Endodermal cell (in vitro differentiated cells): ENCODE data around the gene DOCK8. TPM values are rescaled to one million over a fixed set of nuclear protein-coding genes. Genes with fewer than 3 reads are reported as not detected.

Source experiments
- DNase-seq: peaks from one replicate; pipeline ENCODE4 v3.0.0-alpha.2; 2017
- H3K27ac ChIP-seq: 2 replicates; pipeline ENCODE4 v1.5.1; 2013; ENCODE audit warnings: mild to moderate bottlenecking, low read depth, low read length, moderate library complexity
- H3K27me3 ChIP-seq: 2 replicates; pipeline ENCODE4 v1.6.1; 2013; ENCODE audit warnings: mild to moderate bottlenecking, low read length, moderate library complexity; ENCODE audit not compliant: insufficient read depth, control insufficient read depth, poor library complexity, severe bottlenecking
- H3K36me3 ChIP-seq: 2 replicates; pipeline ENCODE4 v1.7.0; 2013; ENCODE audit warnings: mild to moderate bottlenecking, low read length, moderate library complexity; ENCODE audit not compliant: control insufficient read depth, insufficient read depth
- H3K4me1 ChIP-seq: one replicate; pipeline ENCODE4 v1.7.0; 2013; ENCODE audit warnings: low read length; ENCODE audit not compliant: control insufficient read depth, insufficient read depth
- H3K4me3 ChIP-seq: 2 replicates; pipeline ENCODE4 v1.5.1; 2013; ENCODE audit warnings: mild to moderate bottlenecking, low read length, moderate library complexity
- H3K9ac ChIP-seq: 2 replicates; pipeline ENCODE4 v1.6.1; 2013; ENCODE audit warnings: mild to moderate bottlenecking, low read length, moderate library complexity; ENCODE audit not compliant: poor library complexity, severe bottlenecking; ENCODE audit errors: extremely low read depth
- H3K9me3 ChIP-seq: 2 replicates; pipeline ENCODE4 v1.6.1; 2013; ENCODE audit warnings: mild to moderate bottlenecking, low read length, moderate library complexity; ENCODE audit not compliant: control insufficient read depth
- H3K27ac Mint-ChIP-seq: 2 replicates; pipeline ENCODE4 v1.8.0; 2020; ENCODE audit warnings: mixed read lengths
- H3K27me3 Mint-ChIP-seq: 2 replicates; pipeline ENCODE4 v1.8.0; 2021; ENCODE audit warnings: mild to moderate bottlenecking, mixed read lengths; ENCODE audit not compliant: insufficient read depth
- H3K36me3 Mint-ChIP-seq: 2 replicates; pipeline ENCODE4 v1.8.0; 2020; ENCODE audit warnings: low read depth, mixed read lengths
- H3K4me1 Mint-ChIP-seq: 2 replicates; pipeline ENCODE4 v1.8.0; 2020; ENCODE audit warnings: mixed read lengths
- H3K4me3 Mint-ChIP-seq: 2 replicates; pipeline ENCODE4 v1.8.0; 2020; ENCODE audit warnings: mild to moderate bottlenecking, moderate library complexity, mixed read lengths
- H3K9me3 Mint-ChIP-seq: 2 replicates; pipeline ENCODE4 v1.8.0; 2020; ENCODE audit warnings: mild to moderate bottlenecking, mixed read lengths
- CTCF ChIP-seq: fragments of 200-600 bp; sonication (generic); conservative IDR thresholded peaks from 2 replicates; pipeline ENCODE4 v1.5.0; 2021; ENCODE audit warnings: antibody characterized with exemption, mild to moderate bottlenecking
- WGBS, 2 experiments: methylation state at CpG; one replicate each; pipeline versions ENCODE4 v1.1.5 to v1.1.7; 2013; ENCODE audit warnings: missing lambda C conversion rate in 2 of 2, mixed read lengths in 1 of 2; ENCODE audit not compliant: insufficient coverage in 1 of 2, insufficient read length in 1 of 2; 5-methylcytosine and 5-hydroxymethylcytosine counted together
- total RNA-seq, 2 donors: library from RNA; stranded (reverse); fragmentation: NEBNext Ultra II Directional in 1 of 2; extraction: Animal tissue kit (Norgen Biotek cat#: 25700) in 1 of 2; gene quantifications; 2 replicates in 1 of 2; 3 replicates in 1 of 2; pipeline ENCODE4 v1.2.1, GENCODE V29; 2021

The DOCK8 gene
- total RNA-seq, 2 donors from 2014 or later: 26.9 to 28.1 TPM

GRCh38 chr9:296411-296810, 81.7 kb downstream of the DOCK8 start:
- Mint-ChIP-seq H3K36me3 (peaks cover 16% of the 10 kb centered on the region), H3K9me3 (peaks cover 9% of the 10 kb centered on the region), H3K4me1 (peaks cover 8% of the 10 kb centered on the region), H3K27ac (no peak overlapping the region), H3K4me3 (no peak overlapping the region), H3K27me3 (peaks cover 3% of the 10 kb centered on the region)
- Histone ChIP-seq H3K27me3 (no peaks in the 10 kb centered on the region), H3K9me3 (peaks cover 17% of the 10 kb centered on the region), H3K4me1 (no peaks in the 10 kb centered on the region), H3K4me3 (no peak overlapping the region), H3K27ac (no peak overlapping the region), H3K9ac (no peak overlapping the region), H3K36me3 (peaks cover 8% of the 10 kb centered on the region)
- WGBS, 2 experiments: 98 to 100% methylated on average over 1 to 3 of the region's 3 CpGs
- no peak for TF ChIP-seq CTCF
- no peak for DNase-seq

- no peak overlapping the region for H3K9ac ChIP-seq
- no peak for DNase-seq
- no peaks in the 10 kb centered on the region for H3K4me1 ChIP-seq
- Mint-ChIP-seq H3K27ac (no peak overlapping the region), H3K4me3 (no peak overlapping the region), H3K9me3 (peaks cover 16% of the 10 kb centered on the region), H3K27me3 (peaks cover 3% of the 10 kb centered on the region), H3K36me3 (peaks cover 16% of the 10 kb centered on the region), H3K4me1 (peaks cover 8% of the 10 kb centered on the region)
- H3K36me3 ChIP-seq: peaks cover 8% of the 10 kb centered on the region
- H3K4me3 ChIP-seq: no peak overlapping the region
- TF ChIP-seq CTCF: no peak
- no peaks in the 10 kb centered on the region for H3K27me3 ChIP-seq
- H3K9me3 ChIP-seq: peaks cover 18% of the 10 kb centered on the region
- WGBS, 2 experiments: 70 to 100% methylated on average over 2 to 6 of the region's 6 CpGs
- H3K27ac ChIP-seq: no peak overlapping the region
These were observed 82.7 kb downstream of the DOCK8 start for GRCh38 chr9:297104-297972.

- TF ChIP-seq CTCF: no peak
- Mint-ChIP-seq H3K9me3 (peaks cover 18% of the 10 kb centered on the region), H3K27ac (no peak overlapping the region), H3K4me3 (no peak overlapping the region), H3K27me3 (no peaks in the 10 kb centered on the region), H3K4me1 (peaks cover 13% of the 10 kb centered on the region), H3K36me3 (peaks cover 26% of the 10 kb centered on the region)
- H3K4me3 ChIP-seq: no peak overlapping the region
- no peak for DNase-seq
- H3K27me3 ChIP-seq: no peaks in the 10 kb centered on the region
- peaks cover 9% of the 10 kb centered on the region for H3K36me3 ChIP-seq
- no peaks in the 10 kb centered on the region for H3K4me1 ChIP-seq
- no peak overlapping the region for H3K27ac ChIP-seq
- WGBS, 2 experiments: 97 to 100% methylated on average over 4 to 5 of the region's 5 CpGs
- no peak overlapping the region for H3K9ac ChIP-seq
- peaks cover 21% of the 10 kb centered on the region for H3K9me3 ChIP-seq
These were observed 88.8 kb downstream of the DOCK8 start for GRCh38 chr9:303502-303901.
